Stimulated activated CD4-positive, alpha-beta T cell treated with anti-CD3 and anti-CD28 coated beads, Interleukin-4, amount 100 ng/mL, for 4 hours (primary cell): ENCODE data around the gene PLEKHJ1.

Experiments used
- DNase-seq, 2 experiments: peaks; one replicate each; pipeline ENCODE4 v3.0.0-alpha.2; 2020

Gene PLEKHJ1

DNA sequence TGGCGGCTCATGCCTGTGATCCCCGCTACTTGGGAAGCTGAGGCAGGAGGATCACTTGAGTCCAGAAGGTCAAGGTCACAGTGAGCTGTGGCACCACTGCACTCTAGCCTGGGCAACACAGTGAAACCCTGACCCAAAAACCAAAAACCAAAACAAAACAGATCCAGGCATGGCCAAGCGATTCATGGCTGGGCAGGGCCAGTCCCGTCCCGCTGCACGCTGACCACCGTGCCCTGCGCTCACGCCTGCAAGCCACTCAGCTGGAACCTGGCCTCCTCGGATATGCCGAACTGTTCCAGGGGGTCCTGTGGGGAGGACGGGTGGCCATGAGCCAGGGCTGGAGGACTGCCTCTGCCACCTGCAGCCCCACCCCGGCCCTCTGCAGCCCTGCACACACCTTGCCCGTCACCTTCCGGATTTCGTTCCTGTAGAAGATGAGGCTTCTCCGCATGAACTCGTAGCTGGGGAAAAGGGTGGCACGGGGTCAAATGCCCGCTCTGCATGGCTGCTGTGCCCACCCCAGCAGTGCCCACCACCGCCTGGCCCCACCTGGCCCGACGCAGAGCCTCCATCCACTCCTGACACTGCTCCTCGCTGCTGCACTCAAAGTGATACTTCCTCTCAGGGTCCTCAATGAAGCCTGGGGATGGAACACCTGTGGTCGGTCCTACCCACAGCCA lies 2.4 kb downstream of the PLEKHJ1 start:
- no peak for DNase-seq

DNA sequence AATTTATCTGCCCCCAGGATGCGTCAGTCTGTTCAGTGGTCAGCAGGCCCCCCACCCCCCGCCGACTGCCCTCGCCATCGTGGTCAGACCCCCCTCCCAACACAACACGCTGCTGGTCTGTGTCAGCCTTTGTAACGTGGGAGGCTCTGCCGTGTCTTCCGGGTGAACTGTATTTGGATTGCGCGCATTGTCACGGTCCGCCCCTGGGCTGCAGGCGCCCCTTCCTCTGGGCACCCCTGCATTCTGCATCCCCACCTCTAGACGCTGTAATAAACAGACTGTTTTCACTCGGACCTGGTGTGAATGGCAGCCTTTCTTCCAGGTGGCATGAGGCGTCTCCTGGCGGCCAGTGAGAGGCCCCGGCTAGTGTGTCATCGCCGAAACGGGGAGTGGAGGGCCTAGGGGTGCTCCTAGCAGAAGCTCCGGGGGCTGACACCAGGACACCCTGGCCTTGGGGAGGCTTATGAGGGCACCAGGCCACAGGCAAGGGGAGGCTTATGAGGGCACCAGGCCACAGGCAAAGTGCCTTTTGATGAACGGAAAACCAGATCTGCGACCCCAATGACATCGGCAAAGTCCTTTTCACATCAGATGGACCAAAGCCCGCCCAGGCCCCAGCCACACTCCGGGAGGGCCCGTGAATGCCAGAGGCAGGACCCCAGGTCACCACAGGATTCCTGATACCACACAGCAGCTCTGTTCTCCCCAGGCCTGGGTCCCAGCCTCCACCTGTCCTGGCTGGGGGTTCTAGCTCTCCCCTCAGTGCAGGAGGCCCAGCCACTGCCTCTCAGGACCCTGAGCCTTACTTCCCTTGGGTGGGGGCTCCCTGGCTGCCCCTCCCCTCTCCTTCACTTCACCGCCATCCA lies 3.6 kb downstream of the PLEKHJ1 start:
- no peak for DNase-seq

DNA sequence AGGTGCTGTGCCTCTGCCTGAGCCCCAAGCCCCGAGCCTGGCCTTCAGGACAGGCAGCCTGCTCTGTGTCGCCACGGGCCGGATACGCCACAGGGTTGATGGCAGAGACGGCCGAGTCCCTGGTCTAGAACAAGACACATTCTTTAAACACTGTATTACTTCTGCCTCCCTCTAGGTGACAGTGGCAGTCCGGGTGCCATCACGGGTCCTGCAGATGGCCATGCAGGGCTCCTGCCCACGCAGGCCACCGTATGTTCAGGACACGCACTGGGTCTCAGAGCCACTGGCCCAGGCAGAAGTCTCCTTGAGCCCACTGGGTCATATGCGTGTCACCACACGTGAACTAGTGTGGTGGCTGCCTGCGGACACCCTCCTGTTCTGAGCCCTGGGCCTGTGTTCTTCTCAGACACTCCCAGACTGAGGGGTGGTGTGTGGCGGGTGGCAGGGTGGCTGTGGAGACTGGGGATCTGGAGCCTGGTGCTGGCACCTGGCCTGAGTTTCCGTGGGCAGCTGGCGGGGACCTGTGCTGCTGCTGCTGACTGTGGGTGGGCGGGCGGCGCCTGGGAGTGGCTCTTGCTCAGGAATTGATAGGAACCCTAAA lies 4.4 kb downstream of the PLEKHJ1 start:
- DNase-seq = no peak

DNA sequence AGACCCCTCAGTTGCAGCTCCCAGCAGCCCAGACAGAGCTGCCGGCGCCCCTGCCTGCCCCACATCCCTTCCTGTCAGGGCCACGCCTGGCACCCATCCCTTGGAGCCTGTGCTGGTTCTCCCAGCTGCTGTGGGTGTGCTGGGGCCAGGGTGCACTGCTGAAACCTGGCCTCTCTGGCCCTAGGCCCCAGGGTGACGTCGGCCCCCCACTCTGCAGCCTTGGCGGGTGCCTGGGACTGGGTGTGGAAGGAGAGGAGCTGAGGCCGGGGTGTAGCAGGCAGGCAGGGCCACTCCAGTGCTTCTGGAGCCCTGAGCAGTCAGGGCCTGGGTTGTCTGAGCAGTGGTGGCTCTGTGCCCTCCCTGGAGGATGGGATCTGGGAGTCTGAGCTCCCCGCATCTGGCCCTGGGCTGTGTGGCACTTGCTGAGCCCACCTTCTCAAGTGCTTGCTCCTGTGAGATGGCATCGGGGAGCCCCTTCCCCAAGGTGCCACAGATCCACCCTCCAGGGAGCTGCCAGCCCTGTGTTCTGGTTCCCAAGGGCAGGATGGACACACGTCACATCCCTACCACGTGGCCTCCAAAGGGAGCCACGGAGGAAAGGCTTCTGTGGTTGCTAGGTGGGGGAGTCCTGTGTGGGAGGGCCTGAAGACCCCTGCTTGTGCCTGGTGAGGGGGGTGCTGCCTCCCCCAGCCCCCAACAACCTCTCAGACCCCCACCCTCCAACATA lies 5.2 kb downstream of the PLEKHJ1 start:
- DNase-seq = no peak

DNA sequence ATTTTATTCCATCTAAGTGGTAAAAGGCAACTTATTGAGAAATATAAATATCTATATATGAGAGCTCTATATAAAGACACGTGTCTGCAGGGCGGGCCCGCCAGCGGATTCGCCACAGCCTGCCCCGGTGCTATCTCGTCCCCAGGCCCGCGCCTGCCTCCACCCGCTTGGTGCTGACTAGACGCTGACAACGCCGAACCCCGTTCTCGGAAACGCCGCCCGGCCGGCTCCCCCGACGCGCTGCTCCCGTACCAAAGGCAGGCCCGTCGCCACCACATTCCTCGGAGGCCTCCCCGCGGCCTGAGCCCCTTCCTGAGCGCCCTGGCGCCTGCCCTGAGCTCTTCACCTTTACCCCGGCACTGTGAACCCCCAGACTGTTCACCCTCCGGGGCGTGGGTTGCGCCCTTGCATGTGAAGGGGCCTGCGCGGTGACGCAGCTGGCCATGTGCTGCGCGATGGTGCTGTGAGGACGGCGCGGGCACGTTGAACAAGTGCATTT lies 6.0 kb downstream of the PLEKHJ1 start:
- DNase-seq = no peak

DNA sequence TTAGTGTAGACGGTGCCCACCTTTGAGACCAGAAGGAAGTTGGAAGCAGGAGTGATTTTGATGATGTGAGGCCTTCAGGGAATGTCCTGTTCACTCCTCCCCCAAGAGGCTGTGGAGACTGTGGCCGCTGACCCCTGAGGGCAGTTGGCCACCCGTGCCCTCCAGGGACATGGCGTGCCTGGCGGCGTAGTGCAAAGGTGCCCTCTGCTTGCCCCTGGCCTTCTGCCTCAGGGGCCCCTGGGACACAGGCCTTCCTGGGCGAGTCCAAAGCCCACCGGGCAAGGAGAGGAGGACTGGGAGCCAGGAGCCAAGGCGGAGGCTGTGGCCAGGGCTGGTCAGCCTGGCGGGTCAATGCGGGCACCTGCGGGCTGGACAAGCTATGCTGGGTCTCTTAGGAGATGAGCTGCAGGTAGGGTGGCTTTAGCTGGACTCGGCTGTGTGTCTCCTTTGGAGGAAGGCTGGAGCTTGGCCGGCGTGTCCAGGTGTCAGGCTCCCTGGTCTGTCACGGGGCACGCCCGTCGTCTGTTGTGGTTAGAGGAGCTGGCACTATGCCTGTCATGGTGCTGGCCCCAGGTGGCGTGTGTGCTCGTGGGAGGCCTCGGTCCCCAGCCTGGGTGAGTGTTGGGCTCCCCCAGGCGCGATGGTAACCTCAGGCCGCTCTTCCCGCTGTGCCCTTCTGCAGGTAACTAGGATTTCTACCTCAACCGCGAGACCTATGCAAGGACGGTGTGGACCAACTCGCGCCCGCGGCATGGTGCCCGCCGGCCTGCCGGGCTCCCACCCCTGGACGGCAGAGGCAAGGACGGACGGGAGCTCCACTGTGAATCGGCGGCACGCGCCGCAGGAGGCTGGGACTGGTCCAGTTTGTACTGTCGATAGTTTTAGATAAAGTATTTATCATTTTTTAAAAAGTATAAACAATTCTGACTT lies 6.8 kb downstream of the PLEKHJ1 start:
- no peak for DNase-seq

DNA sequence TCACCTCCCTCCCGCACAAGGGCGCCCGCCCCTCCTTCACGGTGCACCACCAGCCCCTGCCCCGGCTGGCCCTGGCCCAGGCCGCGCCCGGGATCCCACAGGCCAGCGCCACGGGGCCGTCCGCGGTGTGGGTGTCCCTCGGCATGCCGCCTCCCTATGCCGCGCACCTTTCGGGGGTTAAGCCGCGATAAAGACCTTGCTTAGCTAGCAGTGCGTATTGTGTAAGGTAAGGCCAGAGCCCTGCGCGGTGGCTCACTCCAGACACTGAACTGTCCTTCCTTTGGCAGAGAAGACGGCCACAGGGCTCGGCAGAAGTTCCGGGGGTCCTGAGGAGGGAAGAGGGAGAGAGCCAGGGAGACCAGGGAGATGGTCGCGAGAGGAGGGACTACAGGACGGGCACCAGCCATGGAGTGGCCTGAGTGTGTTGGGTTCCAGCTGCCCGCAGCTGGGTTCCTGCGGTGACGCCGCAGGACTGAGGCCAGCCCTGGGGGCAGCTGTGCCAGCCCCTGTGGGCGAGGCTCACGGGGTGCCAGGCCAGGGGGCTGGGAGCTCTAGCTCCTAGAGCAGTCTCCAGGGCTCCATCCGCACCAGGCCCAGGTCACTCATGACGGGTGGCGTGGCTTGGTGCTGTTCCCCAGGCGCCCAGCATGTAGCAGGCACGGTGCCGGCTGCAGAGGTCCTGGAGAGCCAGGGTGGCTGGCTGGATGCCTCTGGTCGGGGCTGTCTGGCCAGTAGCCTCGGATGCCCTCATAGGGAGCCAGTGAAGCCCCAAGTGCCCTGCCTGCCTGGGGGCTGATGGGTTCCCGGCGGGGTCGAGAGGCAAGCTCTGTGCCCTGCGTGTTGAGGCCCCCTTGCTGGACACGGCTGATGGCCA lies 7.7 kb downstream of the PLEKHJ1 start:
- DNase-seq = no peak

DNA sequence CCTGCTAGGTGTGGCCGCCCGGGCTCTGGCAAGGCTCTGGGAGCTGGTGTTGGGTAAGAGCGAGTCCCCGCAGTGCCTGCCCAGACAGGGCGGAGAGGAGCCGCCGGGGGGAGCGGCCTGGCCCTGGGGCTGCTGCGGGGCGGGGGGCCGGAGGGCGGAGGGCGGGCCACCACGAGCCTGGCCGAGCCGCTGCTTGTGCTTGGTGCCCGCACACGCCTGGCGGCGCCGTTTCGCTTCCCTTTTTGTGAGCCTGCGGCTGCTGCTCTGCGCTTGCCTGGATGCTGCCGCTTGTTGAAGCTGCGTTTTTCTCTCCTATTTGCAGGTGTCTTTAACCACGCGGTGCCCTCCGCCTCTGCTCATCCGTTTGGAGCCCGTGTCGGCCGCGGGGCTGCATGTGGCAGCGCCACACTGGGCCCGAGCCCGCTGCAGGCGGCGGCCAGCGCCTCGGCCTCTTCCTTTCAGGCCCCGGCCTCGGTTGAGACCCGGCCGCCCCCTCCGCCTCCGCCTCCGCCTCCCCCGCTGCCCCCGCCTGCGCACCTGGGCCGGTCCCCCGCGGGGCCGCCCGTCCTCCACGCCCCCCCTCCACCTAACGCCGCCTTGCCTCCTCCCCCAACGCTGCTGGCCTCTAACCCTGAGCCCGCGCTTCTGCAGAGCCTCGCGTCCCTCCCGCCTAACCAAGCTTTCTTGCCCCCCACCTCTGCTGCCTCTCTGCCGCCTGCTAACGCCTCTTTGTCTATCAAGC lies 8.5 kb downstream of the PLEKHJ1 start:
- DNase-seq = no peak

DNA sequence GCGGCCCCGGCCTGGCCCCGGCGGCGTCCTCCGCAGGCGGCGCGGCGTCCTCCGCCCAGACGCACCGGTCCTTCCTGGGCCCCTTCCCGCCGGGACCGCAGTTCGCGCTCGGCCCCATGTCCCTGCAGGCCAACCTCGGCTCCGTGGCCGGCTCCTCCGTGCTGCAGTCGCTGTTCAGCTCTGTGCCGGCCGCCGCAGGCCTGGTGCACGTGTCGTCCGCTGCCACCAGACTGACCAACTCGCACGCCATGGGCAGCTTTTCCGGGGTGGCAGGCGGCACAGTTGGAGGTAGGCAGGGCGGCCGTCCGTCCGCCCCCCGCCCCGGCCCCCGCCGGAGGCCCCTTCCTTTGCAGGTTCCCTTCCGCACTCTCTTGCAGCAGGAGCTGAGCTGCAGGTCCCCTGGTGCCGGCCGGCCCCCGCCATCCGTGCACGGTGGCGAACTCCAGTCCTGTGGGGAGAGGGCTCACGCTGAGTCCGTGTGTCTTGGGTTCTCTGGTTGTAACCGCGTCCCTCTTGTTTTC lies 9.2 kb downstream of the PLEKHJ1 start:
- DNase-seq = no peak

DNA sequence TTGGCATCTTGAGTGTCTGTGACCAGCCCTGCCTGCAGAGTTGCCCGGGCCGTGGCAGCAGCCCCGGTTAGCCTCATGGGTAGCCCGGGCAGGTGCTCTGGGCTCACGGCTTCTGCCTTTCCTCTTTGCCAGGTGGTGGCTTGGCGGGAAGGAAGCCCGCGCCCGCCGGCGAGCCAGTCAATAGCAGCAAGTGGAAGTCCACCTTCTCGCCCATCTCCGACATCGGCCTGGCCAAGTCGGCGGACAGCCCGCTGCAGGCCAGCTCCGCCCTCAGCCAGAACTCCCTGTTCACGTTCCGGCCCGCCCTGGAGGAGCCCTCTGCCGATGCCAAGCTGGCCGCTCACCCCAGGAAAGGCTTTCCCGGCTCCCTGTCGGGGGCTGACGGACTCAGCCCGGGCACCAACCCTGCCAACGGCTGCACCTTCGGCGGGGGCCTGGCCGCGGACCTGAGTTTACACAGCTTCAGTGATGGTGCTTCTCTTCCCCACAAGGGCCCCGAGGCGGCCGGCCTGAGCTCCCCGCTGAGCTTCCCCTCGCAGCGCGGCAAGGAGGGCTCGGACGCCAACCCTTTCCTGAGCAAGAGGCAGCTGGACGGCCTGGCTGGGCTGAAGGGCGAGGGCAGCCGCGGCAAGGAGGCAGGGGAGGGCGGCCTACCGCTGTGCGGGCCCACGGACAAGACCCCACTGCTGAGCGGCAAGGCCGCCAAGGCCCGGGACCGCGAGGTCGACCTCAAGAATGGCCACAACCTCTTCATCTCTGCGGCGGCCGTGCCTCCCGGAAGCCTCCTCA lies 9.9 kb downstream of the PLEKHJ1 start:
- no peak for DNase-seq

DNA sequence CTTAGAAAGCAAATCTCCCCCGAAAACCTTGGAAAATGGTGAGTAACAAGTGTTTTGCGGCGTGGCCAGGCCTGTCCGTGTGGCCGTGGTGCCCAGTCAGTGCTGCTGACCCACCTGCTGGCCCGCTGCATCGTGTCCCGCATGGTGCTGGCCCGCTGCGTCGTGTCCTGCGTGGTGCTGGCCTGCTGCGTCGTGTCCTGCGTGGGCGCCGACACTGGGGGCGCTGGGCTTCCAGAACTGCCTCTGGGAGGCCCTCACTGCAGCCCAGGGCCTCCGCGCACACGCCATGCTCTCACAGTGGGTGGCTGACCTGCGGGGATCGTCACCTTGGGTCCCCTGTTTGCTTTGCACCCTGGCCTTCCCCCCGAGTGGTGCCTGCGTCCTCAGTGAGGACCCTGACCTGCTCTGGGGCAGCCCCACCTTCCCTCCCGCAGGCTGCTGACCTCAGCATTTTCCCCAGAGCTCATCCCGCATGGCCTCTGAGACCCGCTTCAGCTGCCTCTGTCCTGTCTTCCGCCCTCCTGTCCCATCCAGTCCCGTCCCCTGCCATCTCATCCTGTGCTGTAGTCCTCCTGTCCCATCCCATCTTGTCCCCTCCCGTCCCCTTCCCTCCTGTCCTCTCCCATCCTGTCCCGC lies 10.6 kb downstream of the PLEKHJ1 start:
- DNase-seq = no peak

DNA sequence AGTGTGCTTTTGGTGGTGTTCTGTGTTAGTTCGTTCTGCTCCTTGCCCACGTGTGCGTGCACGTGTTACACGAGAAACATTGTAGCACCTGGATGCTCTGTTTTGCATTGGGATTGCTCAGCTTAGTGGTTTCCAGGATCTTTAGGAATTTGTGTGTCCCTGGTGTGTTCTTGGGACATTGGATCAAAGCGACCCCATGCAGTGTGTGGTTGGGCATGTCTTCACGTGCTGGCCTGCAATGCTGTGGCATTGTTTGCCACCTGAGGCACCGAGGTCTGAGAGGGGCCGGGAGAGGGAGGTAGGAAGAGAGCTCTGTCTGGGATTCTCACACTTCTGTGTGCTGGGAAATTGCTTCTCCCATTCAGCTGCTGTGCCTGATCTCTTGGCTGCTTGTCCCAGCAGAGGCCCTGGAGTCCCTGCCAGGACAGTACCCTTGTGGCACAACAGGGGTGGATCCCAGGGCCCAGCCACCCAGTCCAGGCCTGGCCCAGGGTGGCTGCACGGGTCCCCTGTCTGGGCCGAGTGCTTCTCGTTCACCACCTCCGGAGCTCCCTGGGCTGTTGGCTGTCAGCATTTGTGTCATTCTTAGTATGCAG lies 11.3 kb downstream of the PLEKHJ1 start:
- DNase-seq = no peak

DNA sequence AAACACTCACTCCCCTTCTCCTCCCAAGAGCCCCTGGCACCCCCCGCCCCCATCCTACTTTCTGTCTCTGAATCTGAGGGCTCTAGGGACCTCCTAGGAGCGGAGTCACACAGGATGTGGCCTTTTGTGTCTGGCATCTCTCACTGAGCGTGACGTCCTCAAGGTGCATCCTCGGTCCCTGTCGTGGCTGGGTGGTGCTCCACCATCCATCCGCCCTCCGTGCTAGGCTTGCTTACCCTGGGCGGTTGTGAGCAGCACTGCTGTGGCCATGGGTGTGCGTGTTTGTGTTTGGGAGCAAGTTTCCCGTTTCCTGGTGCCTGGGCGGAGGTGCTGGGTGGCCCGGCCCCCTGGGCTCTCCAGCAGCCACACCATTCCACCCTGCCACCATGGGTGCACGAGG lies 12.2 kb downstream of the PLEKHJ1 start:
- no peak for DNase-seq

DNA sequence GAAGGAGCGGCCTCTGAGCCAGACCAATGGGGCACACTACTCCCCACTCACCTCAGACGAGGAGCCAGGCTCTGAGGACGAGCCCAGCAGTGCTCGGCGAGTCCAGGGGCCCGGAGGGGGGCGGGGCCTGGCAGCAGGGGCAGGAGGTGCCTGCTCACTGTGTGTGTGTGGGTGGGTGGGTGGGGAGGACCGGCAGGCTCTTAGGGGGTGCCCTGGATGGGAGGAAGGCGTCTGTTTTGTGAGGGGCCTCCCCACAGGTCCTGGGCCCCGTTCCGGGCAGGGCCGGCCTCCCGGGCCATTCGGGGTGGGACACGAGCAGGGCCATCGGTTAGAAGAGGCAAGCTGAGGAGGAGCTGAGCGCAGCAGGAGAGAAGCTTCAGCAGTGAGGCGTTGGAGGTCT lies 12.7 kb downstream of the PLEKHJ1 start:
- DNase-seq = no peak

DNA sequence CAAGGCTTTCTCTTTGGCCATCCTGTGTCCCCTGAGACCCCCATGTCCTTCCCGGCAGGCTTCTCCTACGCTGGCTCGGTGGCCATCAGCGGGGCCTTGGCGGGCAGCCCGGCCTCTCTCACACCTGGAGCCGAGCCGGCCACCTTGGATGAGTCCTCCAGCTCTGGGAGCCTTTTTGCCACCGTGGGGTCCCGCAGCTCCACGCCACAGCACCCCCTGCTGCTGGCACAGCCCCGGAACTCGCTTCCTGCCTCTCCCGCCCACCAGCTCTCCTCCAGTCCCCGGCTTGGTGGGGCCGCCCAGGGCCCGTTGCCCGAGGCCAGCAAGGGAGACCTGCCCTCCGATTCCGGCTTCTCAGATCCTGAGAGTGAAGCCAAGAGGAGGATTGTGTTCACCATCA lies 14.2 kb downstream of the PLEKHJ1 start:
- no peak for DNase-seq

DNA sequence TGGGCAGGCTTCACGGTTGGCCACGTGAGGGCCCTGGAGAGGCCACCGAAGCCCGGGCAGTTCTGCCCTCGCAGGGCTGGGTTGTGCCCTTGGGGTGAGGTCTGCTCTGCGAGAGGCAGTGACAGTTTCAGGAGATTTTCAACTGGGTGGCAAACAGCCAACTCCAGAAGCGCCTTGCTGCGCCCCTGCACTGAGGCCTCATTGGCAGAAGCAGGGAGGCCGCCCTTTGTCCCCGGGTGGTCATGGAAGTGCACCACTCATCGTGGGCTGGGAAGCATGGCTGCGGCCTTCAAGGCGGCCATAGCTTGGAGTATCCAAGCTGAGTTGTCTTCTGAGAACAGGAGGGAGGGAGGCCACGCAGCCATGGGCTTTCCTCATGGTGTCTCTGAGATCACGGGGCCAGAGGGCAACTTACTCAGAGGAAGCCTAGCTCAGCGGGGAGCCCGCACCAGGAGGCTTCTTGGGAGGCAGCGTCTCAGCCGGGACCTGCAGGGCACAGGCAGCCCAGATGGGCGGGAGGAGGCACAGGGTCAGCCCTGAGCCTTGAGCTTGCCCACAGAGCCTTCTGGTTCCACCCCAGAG lies 14.8 kb downstream of the PLEKHJ1 start:
- DNase-seq = no peak

DNA sequence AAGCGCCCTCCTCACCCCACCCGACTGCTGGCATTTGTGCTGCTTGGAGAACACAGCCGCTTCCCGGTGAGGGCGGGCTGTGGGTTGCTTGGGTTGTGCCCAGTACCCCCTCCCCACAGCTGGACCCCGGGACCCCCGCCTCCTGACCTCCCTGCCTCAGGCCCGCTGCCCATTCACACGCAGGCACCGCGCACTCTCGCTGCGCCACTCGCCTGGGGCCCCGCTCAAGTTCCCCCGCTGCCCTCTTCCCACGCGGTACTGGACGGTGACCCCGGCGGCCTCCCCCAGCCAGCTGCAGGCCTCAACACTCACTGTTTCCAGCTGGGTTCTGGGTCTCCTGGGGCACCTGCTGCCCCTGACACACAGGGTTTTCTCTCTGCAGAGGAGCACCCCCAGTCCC lies 16.4 kb downstream of the PLEKHJ1 start:
- no peak for DNase-seq

DNA sequence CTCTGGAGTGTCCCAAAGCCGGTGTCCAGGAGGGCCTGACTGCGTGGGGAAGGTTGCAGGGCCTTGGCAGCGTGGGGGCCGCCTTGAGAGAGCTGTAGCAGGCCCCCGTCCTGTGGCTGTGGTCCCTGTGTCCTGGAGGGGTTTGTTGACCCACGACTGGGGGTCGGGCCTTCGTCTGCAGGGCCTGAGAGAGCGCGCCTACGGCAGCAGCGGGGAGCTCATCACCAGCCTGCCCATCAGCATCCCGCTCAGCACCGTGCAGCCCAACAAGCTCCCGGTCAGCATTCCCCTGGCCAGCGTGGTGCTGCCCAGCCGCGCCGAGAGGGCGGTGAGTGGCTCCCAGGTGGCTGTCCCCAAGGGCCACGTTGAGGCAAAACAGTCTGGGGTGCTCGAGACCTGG lies 18.5 kb downstream of the PLEKHJ1 start:
- no peak for DNase-seq
